ENCODE measurements around the gene PIK3R6. TPM values are rescaled to one million over a fixed set of nuclear protein-coding genes. Genes with fewer than 3 reads are reported as not detected.

Gene PIK3R6
- polyA plus RNA-seq, 4 donors = 1.1 to 1.8 (median 1.5) TPM

DNA sequence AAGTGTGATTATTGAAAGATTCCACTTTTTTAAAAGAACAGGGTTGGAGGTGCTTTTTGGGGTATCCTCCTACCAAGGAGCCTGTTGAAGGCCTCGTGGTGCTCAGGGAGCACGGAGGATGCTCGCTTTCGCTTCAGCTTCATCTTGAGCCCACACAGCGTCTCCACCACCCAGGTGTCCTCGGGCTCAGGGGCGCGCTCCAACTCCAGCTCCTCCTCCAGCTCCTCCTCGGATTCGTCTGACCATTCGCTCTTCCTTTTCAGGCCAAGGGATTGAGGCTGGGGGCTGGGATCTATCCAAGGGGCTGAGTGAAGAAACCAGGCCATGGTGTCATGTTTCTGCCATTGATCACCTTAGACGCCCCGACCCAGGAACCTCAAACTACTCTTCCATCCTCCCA, 110.3 kb downstream of the PIK3R6 start:
- no peak for DNase-seq (ENCODE audit: low read depth in 4 of 4, low spot score in 2 of 4)

DNA sequence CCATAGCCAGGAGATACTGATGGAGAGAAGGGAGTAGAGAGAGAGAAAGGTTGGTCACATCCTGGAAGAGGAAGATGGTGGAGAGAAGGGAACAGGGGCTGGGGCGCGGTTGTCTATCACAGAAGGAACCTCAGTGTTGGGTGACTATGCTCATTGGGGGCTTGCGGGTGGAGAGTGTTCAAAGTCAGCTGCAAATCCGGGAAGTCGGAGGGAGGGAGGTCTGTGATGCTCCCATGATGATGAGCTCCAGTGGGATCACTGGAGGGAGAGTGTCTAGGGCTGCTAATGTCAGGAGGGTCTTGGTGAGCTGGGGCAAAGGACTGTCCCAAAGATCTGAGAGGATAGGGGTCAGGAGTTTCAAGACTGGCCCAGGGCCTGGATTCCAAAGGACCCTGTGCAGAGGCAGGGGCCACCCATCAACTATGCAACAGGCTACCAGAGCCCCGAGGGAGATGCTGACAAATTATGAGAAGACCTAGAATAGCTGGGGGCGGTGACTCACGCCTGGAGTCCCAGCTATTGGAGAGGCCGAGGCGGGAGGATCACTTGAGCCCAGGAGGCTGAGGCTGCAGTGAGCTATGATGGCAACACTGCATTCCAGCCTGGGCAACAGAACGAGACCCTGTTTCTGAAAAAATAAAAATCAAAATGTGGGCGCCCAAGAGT, 111.8 kb downstream of the PIK3R6 start:
- no peak for DNase-seq (ENCODE audit: low read depth in 4 of 4, low spot score in 2 of 4)

DNA sequence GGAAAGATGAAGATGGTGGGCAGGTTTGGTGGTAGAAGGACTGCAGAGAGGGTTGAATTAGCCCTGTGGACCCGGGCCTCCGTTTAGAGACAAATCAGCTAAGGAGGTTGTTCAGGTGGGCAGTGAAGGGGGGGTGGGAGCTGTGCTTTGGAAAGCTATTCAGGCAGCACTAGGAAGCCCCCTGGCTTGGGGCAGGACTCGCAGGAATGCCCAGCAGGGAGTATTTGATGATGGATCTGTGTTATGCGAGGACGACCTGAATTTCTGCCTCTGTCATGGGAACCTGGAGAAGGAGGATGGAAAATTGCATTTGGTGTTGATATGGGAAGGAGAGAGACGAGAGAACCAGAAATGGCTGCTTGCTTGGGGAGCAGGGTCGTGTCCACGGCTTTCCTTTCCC, 112.6 kb downstream of the PIK3R6 start:
- DNase-seq (ENCODE audit: low read depth in 4 of 4, low spot score in 2 of 4) = no peak

DNA sequence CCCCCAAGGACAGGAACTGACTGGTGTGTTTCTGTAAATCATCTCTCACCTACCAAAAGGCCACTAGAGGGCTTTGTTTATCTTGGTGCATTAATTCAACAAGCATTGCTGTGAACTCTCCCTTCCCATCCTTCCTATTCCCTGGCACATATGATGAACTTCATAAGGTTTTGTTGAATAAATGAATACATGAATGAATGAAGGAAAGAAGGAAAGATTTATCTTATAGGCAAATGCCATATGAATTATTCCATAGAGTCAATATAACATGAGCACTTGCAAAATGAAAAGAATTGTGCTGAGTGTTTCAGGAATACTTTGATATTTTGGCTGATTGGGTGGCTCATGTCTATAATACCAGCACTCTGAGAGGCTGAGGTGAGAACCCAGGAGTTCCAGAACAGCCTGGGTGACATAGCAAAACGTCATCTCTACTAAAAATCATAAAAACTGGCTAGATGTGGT, 113.5 kb downstream of the PIK3R6 start:
- DNase-seq (ENCODE audit: low read depth in 4 of 4, low spot score in 2 of 4) = no peak

DNA sequence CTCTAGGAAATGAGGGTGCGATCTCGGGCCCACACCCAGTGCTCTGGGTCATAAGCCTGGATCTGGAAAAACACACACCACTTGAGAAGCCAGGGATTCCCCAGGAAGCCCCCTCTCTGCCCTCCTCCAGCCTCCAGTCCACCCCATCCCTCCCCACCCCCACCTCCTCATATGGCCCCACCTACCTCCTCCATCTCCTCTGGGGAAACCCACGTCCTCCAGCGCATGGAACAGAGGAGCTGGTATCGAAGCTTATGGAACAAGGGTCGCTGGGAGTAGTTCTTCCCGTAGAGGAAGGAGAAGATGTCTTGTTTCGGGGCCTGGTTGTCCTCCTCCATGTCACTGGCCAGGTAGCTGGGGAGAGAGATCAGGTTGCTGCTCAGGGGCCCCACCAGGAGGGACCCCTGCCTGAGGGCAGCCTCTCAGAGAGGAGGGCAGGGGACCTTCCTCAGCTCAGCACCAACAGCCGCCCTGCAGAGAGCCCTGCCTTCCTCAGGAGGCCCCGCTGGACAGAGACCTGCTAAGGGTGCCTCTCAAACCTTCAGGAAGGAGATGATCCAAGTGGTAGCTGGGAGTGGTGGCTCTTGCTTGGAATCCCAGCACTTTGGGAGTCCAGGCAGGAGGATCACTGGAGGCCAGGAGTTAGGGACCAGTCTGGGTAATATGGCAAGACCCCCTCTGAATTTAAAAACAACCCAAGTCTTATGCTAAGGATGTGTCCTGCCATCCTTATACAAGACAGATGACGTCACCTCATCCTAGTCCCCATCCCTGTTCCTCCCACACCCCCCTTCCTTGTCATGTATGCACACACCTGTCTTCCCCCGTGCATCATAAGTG, 114.1 kb downstream of the PIK3R6 start:
- DNase-seq (ENCODE audit: low read depth in 4 of 4, low spot score in 2 of 4) = no peak

Other genes with a start within 250 kb of the PIK3R6 start
- gene MYH10, start 236.9 kb downstream of the PIK3R6 start, polyA plus RNA-seq (ENCODE audit: insufficient read length in 4 of 4) = 100 to 1,000 TPM; 238 to 265 (median 259) TPM
- gene CCDC42, start 122.8 kb downstream of the PIK3R6 start, polyA plus RNA-seq (ENCODE audit: insufficient read length in 4 of 4) = under 1 TPM; 0.32 to 0.62 (median 0.43) TPM
- gene SPDYE4, start 109.1 kb downstream of the PIK3R6 start, polyA plus RNA-seq (ENCODE audit: insufficient read length in 4 of 4) = under 1 TPM in 1 of 4 donors, not detected in 3; 0.43 TPM
- gene MFSD6L, start 68.3 kb downstream of the PIK3R6 start, polyA plus RNA-seq (ENCODE audit: insufficient read length in 4 of 4) = 1 to 10 TPM; 3.0 to 4.4 (median 3.8) TPM
- gene PIK3R5, start 98.0 kb upstream of the PIK3R6 start, polyA plus RNA-seq (ENCODE audit: insufficient read length in 4 of 4) = 1 to 10 TPM in 1 of 4 donors, under 1 TPM in 3; 0.56 to 1.4 (median 0.82) TPM
- gene NTN1, start 153.8 kb upstream of the PIK3R6 start, polyA plus RNA-seq (ENCODE audit: insufficient read length in 4 of 4) = 10 to 100 TPM in 1 of 4 donors, 1 to 10 TPM in 3; 2.1 to 10.4 (median 5.7) TPM

All from left renal cortex interstitium (tissue), 4 donors.